GM19324 (cell line): ENCODE measurements around the gene ABCC11.
A peak's percentile ranks its signal among the peaks of the same experiment; 100 is the strongest.

Experiments
- ATAC-seq: cut with Tn5 transposase; IDR thresholded peaks from one replicate; pipeline ENCODE4 v1.9.1; 2021; ENCODE audit warnings: mild to moderate bottlenecking, moderate library complexity; ENCODE audit not compliant: unreplicated experiment, low FRiP score

ABCC11 gene

DNA sequence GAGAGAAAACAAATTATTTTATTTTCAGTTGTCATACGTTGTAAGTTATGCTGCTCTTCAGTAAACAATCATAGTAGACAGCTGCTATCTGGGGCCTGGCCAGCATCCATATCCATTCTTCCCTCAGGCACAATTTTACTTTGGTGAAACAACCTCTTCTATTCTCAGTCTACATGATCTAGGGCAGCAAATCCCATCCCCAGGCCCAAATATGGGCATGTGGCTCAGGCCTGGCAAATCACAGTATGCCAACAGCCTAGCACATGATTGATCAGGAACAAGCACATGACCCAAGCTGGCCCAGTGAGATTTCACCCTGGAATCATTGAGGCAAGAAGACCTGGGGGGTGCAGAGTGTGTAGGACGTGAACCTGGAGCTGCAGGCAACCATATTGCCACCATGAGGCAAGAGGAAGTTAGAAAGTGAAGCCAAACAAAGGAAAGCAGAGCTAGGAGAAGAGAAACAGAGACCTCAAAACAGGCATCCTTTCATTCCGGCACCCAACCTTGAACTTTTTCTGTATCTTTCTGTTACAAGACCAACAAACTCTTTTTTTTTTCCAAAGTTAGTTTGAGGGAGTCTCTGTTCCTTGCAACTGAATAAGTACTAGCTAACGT, 81.3 kb downstream of the ABCC11 start:
- no peak for ATAC-seq

DNA sequence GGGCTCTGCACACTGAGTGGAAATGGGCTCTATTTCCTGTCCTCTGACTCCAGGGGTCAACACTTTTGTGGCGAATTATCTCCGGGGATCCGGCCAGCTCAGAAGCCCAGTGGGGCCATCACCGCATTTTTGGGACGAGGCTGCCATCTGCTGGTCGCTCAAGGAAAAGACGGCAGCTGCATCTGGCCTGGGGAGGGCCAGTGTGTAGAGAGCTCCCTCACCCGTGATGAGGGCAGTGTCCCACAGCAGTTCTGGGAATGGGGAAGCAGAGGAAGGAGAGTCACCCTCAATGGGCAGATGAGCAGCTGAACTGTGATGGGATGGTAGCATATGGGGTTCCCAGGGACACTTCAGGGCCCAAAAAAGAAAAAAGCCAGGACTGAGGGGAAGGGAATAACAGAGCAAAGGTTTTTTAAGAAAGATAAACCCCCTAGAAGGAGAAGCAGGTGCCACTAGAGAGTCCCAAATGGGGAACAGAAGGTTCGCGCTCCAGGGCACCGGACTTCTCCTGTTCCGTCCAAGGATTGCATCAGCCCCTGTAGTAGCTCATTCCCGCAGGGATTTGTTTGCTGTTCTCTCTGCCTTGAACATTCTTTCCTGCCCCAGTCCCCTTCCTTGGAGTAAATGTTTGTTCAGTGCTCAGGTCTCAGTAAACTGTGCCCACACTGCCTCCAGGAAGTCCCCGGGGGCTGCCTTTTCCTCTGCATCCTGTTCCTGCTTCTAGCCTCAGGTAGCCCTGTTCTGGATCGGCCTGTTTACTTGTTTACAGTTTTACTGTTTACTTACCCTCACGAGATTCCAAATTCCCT, 82.2 kb downstream of the ABCC11 start:
- ATAC-seq: peak; percentile 78

DNA sequence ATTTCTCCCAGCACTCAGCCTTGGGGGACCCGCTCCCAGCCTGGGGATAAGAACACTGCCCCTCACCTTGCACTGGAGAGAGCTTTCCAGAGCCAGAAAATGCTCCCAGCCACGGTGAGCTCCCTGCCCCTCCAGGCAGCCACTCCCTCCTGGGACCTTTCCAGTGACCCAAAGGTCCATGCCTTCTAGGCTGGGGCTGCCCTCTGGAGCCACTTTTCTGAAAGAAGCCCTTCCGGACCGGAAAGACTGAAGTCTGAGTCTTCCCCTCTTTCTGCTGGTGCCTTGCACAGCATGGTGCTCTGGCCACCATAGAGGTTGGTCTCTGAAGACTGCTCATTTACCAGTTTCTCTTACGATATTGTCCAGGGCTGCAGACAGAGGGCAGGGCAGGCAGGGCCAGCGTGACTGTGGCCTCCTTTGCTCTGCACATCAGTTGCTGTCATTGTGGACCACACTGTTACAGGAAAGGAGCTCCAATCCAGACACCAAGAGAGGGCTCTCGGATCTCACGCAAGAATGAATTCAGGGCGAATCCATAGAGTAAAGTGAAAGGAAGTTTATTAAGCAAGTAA, 84.4 kb downstream of the ABCC11 start:
- ATAC-seq: no peak

GRCh38 chr16:48161906-48162305, 85.4 kb downstream of the ABCC11 start:
- ATAC-seq: no peak

DNA sequence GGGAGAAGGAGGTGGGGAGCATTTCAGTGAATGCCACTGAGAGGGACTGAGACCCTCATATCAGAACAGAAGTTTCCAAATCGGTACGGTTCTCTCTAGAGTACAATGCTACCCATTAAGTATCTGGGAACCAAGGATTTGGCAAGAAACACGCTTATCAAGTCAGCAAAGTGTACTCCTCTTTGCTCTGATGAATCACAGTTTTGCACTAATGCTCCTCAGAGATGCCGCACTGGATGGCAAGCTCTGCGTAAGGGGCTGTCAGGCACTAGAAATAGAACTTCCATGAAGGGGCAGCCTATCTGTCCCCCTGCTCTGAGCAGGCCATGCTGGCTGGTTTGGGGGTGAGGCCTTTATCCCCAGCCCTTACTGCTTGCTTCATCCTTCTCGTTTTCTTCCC, 86.8 kb downstream of the ABCC11 start:
- no peak for ATAC-seq

- no peak for ATAC-seq
These were observed 89.0 kb downstream of the ABCC11 start for GRCh38 chr16:48158296-48158695.

DNA sequence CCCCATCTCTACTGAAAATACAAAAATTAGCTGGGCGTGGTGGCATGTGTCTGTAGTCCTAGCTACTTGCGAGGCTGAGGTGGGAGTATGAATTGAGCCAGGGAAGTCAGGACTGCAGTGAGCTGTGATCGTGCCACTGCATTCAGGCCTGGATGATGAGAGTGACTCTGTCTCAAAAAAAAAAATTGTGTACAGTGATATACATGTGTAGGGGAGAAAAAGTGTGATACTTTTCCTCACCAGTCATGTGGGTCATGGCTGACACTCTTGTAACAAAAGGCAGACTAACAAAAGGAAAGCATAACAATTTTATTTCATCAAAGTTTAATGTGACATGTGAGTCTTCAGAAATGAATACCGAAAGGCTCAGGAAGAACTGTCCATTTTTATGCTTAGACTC, 89.5 kb downstream of the ABCC11 start:
- ATAC-seq: no peak

DNA sequence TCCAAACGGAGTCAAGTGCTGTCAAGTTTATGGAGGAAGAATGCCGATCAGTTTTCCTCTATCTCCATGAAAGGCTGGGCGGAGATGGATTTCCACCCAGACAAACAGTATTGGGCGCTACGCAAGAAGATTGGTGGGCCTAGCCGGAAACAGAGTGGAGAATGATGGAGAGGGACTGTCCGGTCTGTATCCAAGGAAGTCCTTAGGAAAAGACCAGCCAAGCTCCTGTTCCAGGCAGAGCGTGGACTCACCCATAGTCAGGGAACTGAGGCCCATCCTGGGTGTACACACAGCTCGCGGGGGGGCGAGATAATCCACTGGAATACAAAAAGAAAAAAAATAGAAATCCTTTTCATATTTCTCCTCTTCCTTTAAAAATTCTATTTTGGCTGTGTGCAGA, 90.0 kb downstream of the ABCC11 start:
- ATAC-seq: no peak

DNA sequence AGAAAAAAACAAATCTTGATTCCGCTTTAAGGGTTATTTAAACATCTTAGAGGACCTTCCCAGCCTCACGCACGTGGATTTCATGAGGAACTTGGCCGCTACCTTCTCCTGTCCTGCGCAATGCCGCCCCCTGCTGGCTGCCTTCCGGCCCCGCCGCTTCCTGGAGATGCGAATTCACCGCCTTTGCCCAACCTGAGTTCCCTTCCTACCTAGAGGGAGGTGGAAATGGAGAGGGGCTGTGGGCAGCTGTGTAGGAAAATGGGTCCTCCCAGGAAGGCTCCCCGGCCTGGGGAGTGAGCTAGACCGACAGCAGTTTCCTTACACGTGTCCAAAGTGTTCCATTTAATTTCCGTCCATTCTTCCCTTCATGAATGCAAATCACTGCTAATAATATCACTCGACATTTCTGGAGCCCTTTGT, 90.5 kb downstream of the ABCC11 start:
- ATAC-seq: no peak

DNA sequence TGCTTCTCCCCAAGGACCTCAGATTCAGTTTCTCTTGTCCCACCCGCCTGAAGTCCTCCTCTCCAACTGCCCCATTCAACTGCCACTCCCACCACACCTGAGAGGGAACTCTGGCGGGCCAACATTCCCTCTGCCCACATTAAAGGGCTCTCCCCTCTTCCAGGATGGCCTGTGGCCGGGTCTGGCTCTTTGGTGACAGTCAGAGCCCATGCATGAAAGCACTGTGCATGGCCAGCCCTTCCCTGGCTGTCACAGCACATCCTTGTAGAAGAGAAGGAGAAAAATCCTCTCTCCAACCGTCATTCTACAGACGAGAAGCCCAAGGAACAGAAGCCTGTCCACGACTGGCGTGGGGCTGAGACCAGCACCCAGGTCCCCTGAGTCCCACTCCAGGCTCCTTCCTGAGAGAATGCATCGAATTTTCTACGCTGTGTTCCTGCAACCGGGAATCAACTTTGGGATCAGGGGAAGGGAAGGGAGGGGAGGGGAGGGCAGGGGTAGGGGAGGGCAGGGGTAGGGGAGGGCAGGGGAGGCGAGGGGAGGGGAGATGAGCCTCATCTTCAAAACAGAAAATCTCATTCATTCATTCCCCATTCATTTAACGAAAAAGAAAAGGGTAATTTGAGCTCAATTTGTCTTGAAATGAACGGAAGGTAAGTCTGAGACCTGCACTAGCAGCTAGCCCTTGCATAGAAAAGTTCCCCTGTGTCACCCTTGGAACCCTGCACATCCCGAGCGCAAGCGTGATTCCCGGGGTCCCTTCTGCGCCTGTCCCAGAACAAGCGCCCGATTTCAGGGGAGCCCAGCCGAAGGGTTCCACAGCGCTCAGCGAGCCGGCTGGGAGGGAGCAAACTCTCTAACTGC, 91.2 kb downstream of the ABCC11 start, which contains the start of gene ABCC12:
Gene ABCC12 (minus strand): TSS at position 68 of the 864 bp plus-strand sequence. CDS start 9,569 bp downstream, outside the sequence.
- ATAC-seq: no peak

- ATAC-seq: no peak
These were observed 93.6 kb downstream of the ABCC11 start for GRCh38 chr16:48153774-48154173.

- ATAC-seq: no peak
These were observed 95.1 kb downstream of the ABCC11 start for GRCh38 chr16:48152226-48152625.

DNA sequence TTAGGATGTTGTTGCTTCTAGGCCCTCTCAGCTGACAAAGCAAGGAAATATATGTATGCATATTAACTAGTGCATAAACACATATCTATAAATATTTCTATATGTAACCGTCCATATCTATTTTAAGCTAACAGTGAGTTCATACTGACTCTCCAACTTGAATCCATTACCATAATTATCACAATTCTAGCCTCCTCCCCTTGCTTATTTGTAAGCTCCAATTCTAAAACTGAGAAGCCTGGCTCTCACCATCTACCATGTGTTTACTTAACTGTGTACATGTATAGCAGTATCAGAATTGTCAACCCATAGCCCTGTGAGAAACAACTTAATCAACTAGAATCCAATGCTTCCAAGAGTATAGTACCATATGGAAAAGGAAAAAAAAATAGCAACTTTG, 96.6 kb downstream of the ABCC11 start:
- ATAC-seq: no peak

DNA sequence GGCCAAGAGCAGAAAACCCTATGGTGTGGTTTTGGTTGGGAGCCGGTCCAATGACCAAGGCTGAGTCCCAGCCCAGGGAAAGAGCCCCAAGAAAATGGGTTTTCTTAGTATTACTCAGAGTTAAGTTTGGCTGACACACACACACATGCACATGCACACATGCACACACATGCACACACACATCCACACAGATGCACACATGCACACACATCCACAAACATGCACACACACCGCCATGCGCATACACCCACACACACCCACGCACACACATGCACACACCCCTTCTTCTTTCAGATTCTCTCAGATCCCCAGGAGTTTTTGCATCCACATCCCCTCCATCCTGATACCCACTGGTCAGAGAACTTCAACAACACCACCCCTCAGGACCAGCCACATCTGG, 100.6 kb downstream of the ABCC11 start:
- no peak for ATAC-seq

DNA sequence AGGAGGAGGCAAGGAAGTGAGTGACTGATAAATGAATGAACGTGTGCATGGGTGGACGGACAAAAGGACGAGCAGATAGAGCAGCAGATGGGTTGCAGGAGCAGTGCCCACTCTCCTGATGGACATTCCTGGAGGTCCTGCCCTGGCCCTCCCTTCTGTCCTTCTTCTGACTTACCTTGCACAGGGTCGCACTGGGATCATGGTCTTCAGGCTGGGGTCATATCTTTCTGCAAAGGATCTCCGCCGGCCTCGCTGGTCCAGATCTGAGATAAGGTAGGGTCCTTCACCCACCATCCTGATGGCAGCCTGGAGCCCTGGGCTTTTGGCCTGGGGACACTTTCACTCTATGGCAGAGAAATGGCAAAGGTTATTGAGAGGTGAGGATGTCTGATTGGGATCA, 101.2 kb downstream of the ABCC11 start:
- no peak for ATAC-seq

DNA sequence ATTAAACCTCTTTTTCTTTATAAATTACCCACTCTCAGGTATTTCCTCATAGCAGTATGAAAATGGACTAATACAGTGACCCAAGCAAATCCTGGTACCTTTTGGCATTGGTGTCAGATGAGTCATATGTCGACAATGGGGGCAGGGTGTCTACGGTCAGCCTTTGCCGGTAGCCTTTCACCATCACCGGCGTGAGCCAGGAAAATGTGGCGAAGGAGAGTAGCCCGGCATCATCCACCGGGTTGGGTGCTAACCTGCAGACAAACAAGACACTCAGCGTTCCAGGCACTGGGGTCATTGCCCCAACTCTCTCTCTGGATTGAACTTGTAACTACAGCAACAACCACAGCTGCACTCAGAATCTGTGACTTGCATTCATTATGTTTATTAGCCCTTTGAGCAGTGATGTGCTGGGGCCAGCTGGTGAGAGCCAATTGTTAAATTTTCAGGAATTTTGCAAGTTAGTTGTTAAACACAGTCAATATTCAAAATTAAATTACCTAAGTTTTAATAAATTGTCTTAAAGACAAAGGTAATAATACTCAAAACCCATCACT, 103.4 kb downstream of the ABCC11 start:
- no peak for ATAC-seq

GRCh38 chr16:48140821-48141220, 106.5 kb downstream of the ABCC11 start:
- no peak for ATAC-seq

GRCh38 chr16:48139517-48139916, 107.8 kb downstream of the ABCC11 start:
- ATAC-seq: no peak

DNA sequence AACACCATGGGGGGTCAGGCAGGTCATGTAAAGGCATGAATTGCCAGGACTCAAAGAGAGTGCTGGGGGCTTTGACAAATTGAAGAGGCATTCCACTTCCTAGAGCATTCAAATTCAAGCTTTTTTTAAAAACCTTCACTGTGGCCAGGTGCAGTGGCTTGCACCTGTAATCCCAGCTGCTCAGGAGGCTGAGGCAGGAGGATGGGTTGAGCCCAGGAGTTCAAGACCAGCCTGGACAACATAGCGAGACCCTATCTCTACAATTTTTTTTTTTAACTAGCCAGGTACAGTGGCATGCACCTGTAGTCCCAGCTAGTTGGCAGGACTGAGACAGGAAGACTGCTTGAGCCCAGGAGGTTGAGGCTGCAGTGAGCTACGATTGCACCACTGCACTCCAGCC, 108.8 kb downstream of the ABCC11 start:
- no peak for ATAC-seq

DNA sequence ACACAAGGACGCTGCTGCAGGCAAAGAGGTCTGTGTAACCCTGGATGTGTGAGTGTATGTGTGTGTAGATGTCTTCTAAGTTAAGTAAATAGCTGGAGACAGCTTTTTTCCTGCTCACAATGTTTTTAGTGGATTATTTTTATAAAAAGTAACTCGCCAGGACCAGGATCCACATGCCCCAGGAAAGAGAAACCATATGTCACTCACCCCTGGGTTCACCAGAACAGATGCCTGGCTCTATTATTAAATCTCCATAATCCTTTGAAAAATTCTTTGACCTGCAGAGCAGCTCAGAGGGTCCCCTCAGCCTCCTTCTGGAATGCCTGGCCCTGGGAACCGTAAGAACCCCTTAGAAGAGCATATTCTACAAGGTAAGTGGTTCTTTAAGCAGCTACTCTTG, 109.5 kb downstream of the ABCC11 start:
- no peak for ATAC-seq
